ENCODE results near the gene HOXC5.
A peak's percentile ranks its signal among the peaks of the same experiment; 100 is the strongest.
"Not testable (repeated sequence)": the region's sequence is repeated elsewhere in the genome, so short reads cannot be mapped to it uniquely, and the experiment has no call there.

HOXC5 gene

GRCh38 chr12:54035568-54036264 is 2.9 kb downstream of the HOXC5 start:
- no peak for DNase-seq

GRCh38 chr12:54036620-54037359 is 3.9 kb downstream of the HOXC5 start:
- DNase-seq: peak; percentile 44

GRCh38 chr12:54037360-54038283 is 4.8 kb downstream of the HOXC5 start:
- DNase-seq: no peak

- no peak for DNase-seq
These were observed 5.5 kb downstream of the HOXC5 start for GRCh38 chr12:54038284-54038870.

GRCh38 chr12:54038871-54039414 is 6.1 kb downstream of the HOXC5 start:
- DNase-seq: no peak

- DNase-seq: no peak
These were observed 6.7 kb downstream of the HOXC5 start for GRCh38 chr12:54039417-54040147.

GRCh38 chr12:54040148-54040494 is 7.3 kb downstream of the HOXC5 start:
- peak; percentile 25 for DNase-seq

GRCh38 chr12:54040648-54041047 is 7.8 kb downstream of the HOXC5 start:
- DNase-seq: no peak

GRCh38 chr12:54041097-54041690 is 8.3 kb downstream of the HOXC5 start:
- no peak for DNase-seq

- not testable (repeated sequence) for DNase-seq
These were observed 9.2 kb downstream of the HOXC5 start for GRCh38 chr12:54042033-54042432.

GRCh38 chr12:54042970-54043853 is 10.4 kb downstream of the HOXC5 start:
- DNase-seq: no peak

- DNase-seq: no peak
These were observed 11.7 kb downstream of the HOXC5 start for GRCh38 chr12:54044425-54045103.

- no peak for DNase-seq
These were observed 12.6 kb downstream of the HOXC5 start for GRCh38 chr12:54045401-54045800.

- no peak for DNase-seq
These were observed 13.1 kb downstream of the HOXC5 start for GRCh38 chr12:54045868-54046521.

GRCh38 chr12:54046809-54047159 is 13.9 kb downstream of the HOXC5 start:
- DNase-seq: no peak

GRCh38 chr12:54047160-54047963 is 14.5 kb downstream of the HOXC5 start:
- DNase-seq: no peak

- DNase-seq: no peak
These were observed 15.1 kb downstream of the HOXC5 start for GRCh38 chr12:54047964-54048303.

GRCh38 chr12:54048406-54049093 is 15.7 kb downstream of the HOXC5 start:
- DNase-seq: no peak
